Heart right ventricle (tissue), 16 donors: ENCODE measurements around the gene EHF. TPM values are rescaled to one million over a fixed set of nuclear protein-coding genes. Genes with fewer than 3 reads are reported as not detected.

Experiments used
- ATAC-seq, 8 donors: fragments of 200-7000 bp; cut with Tn5 transposase; one replicate each; pipeline ENCODE4 v1.9.1; 2020; ENCODE audit warnings: mild to moderate bottlenecking in 8 of 8, moderate library complexity in 8 of 8, moderate number of reproducible peaks in 1 of 8
- DNase-seq, 2 donors: peaks; one replicate each; pipeline ENCODE4 v3.0.0-alpha.2; 2020
- H3K27ac ChIP-seq, 10 donors: fragments of 200-600 bp; sonication (generic) in 2 of 10; one replicate each; pipeline versions ENCODE4 v1.5.0 to v1.8.0; 2020 to 2022; ENCODE audit warnings: mild to moderate bottlenecking in 3 of 10
- H3K27me3 ChIP-seq, 7 donors: fragments of 200-600 bp; one replicate each; pipeline ENCODE4 v1.8.0; 2021 to 2022; ENCODE audit warnings: mild to moderate bottlenecking in 2 of 7
- H3K36me3 ChIP-seq, 9 donors: fragments of 200-600 bp; sonication (generic) in 1 of 9; one replicate each; pipeline versions ENCODE4 v1.5.0 to v1.8.0; 2020 to 2022; ENCODE audit warnings: mild to moderate bottlenecking in 2 of 9
- H3K4me1 ChIP-seq, 9 donors: fragments of 200-600 bp; sonication (generic) in 1 of 9; one replicate each; pipeline versions ENCODE4 v1.5.0 to v1.8.0; 2020 to 2022; ENCODE audit warnings: mild to moderate bottlenecking in 4 of 9
- H3K4me3 ChIP-seq, 10 donors: fragments of 200-600 bp; sonication (generic) in 2 of 10; one replicate each; pipeline versions ENCODE4 v1.5.0 to v1.8.0; 2020 to 2022; ENCODE audit warnings: mild to moderate bottlenecking in 7 of 10, moderate library complexity in 2 of 10
- H3K9me3 ChIP-seq, 11 donors: fragments of 200-600 bp in 10 of 11; sonication (generic) in 2 of 11; one replicate each; pipeline versions ENCODE4 v1.5.0 to v1.8.0; 2013 to 2022; ENCODE audit warnings: mild to moderate bottlenecking in 2 of 11, control low read depth in 1 of 11, moderate library complexity in 1 of 11
- CTCF ChIP-seq, 9 donors: fragments of 200-600 bp; sonication (generic) in 2 of 9; IDR thresholded peaks; one replicate each; pipeline versions ENCODE4 v1.5.0 to v1.8.0; 2021 to 2022; ENCODE audit warnings: antibody characterized with exemption in 9 of 9, mild to moderate bottlenecking in 5 of 9, moderate library complexity in 1 of 9
- WGBS, 2 donors: extraction: QIAGEN DNeasy Blood & Tissue Kit; methylation state at CpG; one replicate each; pipeline ENCODE4 v1.1.7; 2013; ENCODE audit warnings: inconsistent platforms in 1 of 2; 5-methylcytosine and 5-hydroxymethylcytosine counted together
- intact Hi-C, 10 donors: fragments of 100-400 bp; cut with DNase I; formaldehyde crosslinking; loops; one replicate each; pipeline versions ENCODE4 v1.11.1 to v1.14.2; 2022
- polyA plus RNA-seq, 2 donors: library from polyadenylated mRNA; stranded (reverse); fragments of 200-250 nt; gene quantifications; one replicate each; pipeline ENCODE4 v1.2.3, GENCODE V29; 2013
- total RNA-seq, 10 donors: library from RNA; stranded (reverse); fragmentation: NEBNext Ultra II Directional in 3 of 10; extraction: Animal tissue kit (Norgen Biotek cat#: 25700) in 3 of 10; gene quantifications; one replicate each; pipeline versions ENCODE4 v1.2.1 to v1.2.4, GENCODE V29; 2021 to 2023
- donor health status: Arrhythmogenic right ventricular cardiomyopathy.
- donor health status: ischemic (EF 13 %, LVEDD 7.1; RV severe dilation, severe dysfunction).
- donor health status: healthy with polysubstance abuse.
- donor health status: DM: no; HTN: yes; CAD: no.
- donor health status: DM: no; HTN: no; CAD: no.
- donor health status: ischemic (EF 25% LVEDD 6.9; RV normal size, moderate dysfunction).
- donor health status: ischemic (EF 25% LVEDD 5.7; RV mildly dilated, moderate dysfunction).
- donor health status: healthy.
- donor health status: DM: yes; HTN: yes; CAD: no.
- donor health status: Ischemic cardiomyopathy.
- donor health status: ischemic (EF 35%, LVEDD 5.7; RV mildly dilated, moderate dysfunction).
- donor health status: nonischemic (EF 11% LVEDD 7.7; RV severe dilation, severe dysfunction).
- donor health status: DM: yes; HTN: yes; CAD: no.
- donor health status: PGD.
- donor health status: ischemic (EF 29% LVEDD 5.4; RV normal size, mild dysfunction).
- donor health status: nonischemic (EF 23%, LVEDD 6.1; RV moderate dilation, normal function).

EHF gene
- total and polyA plus RNA-seq, 12 donors: 0.09 to 3.2 (median 0.81) TPM; not detected in 1

- Histone ChIP-seq H3K27ac (no peak overlapping the region), H3K9me3 (no peaks in the 10 kb centered on the region), H3K4me3 (no peak overlapping the region), H3K4me1 (peaks cover 0 to 14% (median 0%) of the 10 kb centered on the region in 9 donors), H3K27me3 (peaks cover 0 to 6% (median 0%) of the 10 kb centered on the region in 7 donors), H3K36me3 (no peaks in the 10 kb centered on the region)
- peak; percentile 16 to 21 for DNase-seq
- TF ChIP-seq CTCF (IDR thresholded peaks at IDR 0.05): no peak
- intact Hi-C loops: no loop called here
- peak in 7 of 8 donors; percentile 38 to 73 (median 59) for ATAC-seq
- 68 to 70% methylated on average over 5 of the region's 5 CpGs for whole genome bisulfite sequencing, 2 donors
These were observed 16.4 kb downstream of the EHF start for GRCh38 chr11:34637303-34637702.

- H3K27ac ChIP-seq: no peak overlapping the region
- H3K4me3 ChIP-seq: no peak overlapping the region
- H3K4me1 ChIP-seq: peaks cover 0 to 9% (median 0%) of the 10 kb centered on the region in 9 donors
- DNase-seq (no peak), ATAC-seq (no peak)
- no peaks in the 10 kb centered on the region for H3K36me3 ChIP-seq
- 65 to 79% methylated on average over 3 of the region's 3 CpGs for WGBS, 2 donors
- peaks cover 0 to 6% (median 0%) of the 10 kb centered on the region in 7 donors for H3K27me3 ChIP-seq
- intact Hi-C loops: no loop called here
- TF ChIP-seq CTCF (IDR thresholded peaks at IDR 0.05): no peak
- no peaks in the 10 kb centered on the region for H3K9me3 ChIP-seq
These were observed 18.0 kb downstream of the EHF start for GRCh38 chr11:34638897-34639296.

GRCh38 chr11:34639545-34639944 lies 18.7 kb downstream of the EHF start:
- H3K4me1 ChIP-seq: peaks cover 0 to 3% (median 0%) of the 10 kb centered on the region in 9 donors
- no peak for TF ChIP-seq CTCF (IDR thresholded peaks at IDR 0.05)
- WGBS, 2 donors: 76 to 89% methylated on average over 4 of the region's 4 CpGs
- no peak for DNase-seq
- intact Hi-C loops: no loop called here
- H3K27ac ChIP-seq: no peak overlapping the region
- H3K36me3 ChIP-seq: no peaks in the 10 kb centered on the region
- peaks cover 0 to 6% (median 0%) of the 10 kb centered on the region in 7 donors for H3K27me3 ChIP-seq
- ATAC-seq: no peak
- H3K4me3 ChIP-seq: no peak overlapping the region
- no peaks in the 10 kb centered on the region for H3K9me3 ChIP-seq

- H3K27ac ChIP-seq: no peak overlapping the region
- ATAC-seq (no peak), DNase-seq (no peak)
- no peaks in the 10 kb centered on the region for H3K36me3 ChIP-seq
- no peak for TF ChIP-seq CTCF (IDR thresholded peaks at IDR 0.05)
- no peaks in the 10 kb centered on the region for H3K4me1 ChIP-seq
- 78 to 88% methylated on average over 8 of the region's 8 CpGs for WGBS, 2 donors
- H3K9me3 ChIP-seq: no peaks in the 10 kb centered on the region
- intact Hi-C loops: no loop called here
- H3K4me3 ChIP-seq: no peak overlapping the region
- H3K27me3 ChIP-seq: peaks cover 0 to 6% (median 0%) of the 10 kb centered on the region in 7 donors
These were observed 19.4 kb downstream of the EHF start for GRCh38 chr11:34640050-34640923.
